ENCODE measurements around the gene BMERB1. TPM values are rescaled to one million over a fixed set of nuclear protein-coding genes. Genes with fewer than 3 reads are reported as not detected.
A peak's percentile ranks its signal among the peaks of the same experiment; 100 is the strongest.

The BMERB1 gene
- total RNA-seq, 1 experiment from 2014 or later = 80.0 TPM

DNA sequence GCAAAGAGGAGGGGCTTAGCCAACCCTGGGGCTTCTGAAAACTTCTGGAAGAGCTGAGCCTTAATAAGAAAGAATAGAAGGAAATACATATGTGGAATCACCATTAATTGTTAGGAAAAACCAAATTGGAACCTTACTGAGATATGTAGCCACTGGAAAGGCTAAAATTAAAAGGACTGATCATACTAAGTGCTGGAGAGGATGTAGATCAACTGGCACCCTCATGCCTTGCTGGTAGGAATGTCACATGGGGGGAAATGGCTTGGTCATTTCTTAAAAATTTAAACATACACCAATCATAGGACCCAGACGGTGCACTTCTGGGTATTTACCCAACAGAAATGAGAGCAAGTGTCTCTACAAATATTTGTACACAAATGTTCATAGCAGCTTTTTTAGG is 11.1 kb downstream of the BMERB1 start:
- no peak for TF ChIP-seq REST (IDR thresholded peaks at IDR 0.05; ENCODE audit: insufficient read depth in 1 of 2, low read depth in 2 of 2, low read length in 1 of 2)
- no peak for TF ChIP-seq SIN3A (IDR thresholded peaks at IDR 0.05; ENCODE audit: borderline replicate concordance, insufficient read depth, low read depth, low read length)
- no peak for TF ChIP-seq CTCF (IDR thresholded peaks at IDR 0.05)
- no peak for TF ChIP-seq TCF7L2 (IDR thresholded peaks at IDR 0.05; ENCODE audit: low read depth, low read length)
- TF ChIP-seq POLR2AphosphoS5 (IDR thresholded peaks at IDR 0.05; ENCODE audit: low read depth, low read length) = no peak
- no peak overlapping the region for H3K4me3 ChIP-seq (ENCODE audit: low read depth in 2 of 2, low read length in 2 of 2)
- no peak overlapping the region for H3K27ac ChIP-seq (ENCODE audit: low read length)
- in situ Hi-C loops (cut with HindIII; ENCODE audit: low pct_unique_long_range_greater_than_20kb, low sequenced_read_pairs) (no loop called here), intact Hi-C loops (cut with micrococcal nuclease; ENCODE audit: unreplicated experiment) (no loop called here)
- DNase-seq (ENCODE audit: low read depth, low spot score) (no peak), ATAC-seq (no peak)
- peaks cover 15% of the 10 kb centered on the region for H3K4me1 ChIP-seq (ENCODE audit: control insufficient read depth, insufficient read depth, low read length)
- ChIA-PET POLR2A (no interaction called here), CTCF (no interaction called here)
- peaks cover 6% of the 10 kb centered on the region; the same call in 1 of the 2 replicates for H3K9me3 ChIP-seq (ENCODE audit: control insufficient read depth, insufficient read depth, low read depth, low read length)
- TSS peak; percentile 17 for BruUV-seq (replicated peaks)
- no peaks in the 10 kb centered on the region for H3K36me3 ChIP-seq (ENCODE audit: control insufficient read depth, insufficient read depth, low read length)
- no peaks in the 10 kb centered on the region for H3K27me3 ChIP-seq (ENCODE audit: control insufficient read depth, insufficient read depth, low read length)

DNA sequence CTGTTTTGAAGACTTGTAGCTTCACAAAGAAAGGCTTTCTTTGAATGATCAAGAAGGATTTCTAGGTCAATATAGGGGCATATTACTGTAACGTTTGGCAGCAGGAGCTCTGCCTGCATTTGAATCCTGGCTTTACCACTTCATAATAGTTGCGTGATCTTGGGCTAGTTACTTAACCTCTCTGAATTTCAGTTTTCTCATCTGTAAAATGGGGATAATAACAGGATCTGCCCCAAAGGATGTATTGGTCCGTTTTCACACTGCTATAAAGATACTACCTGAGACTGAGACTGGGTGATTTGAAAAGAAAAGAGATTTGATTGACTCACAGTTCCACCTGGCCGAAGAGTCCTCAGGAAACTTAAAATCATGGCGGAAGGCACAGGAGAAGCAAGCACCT is 12.5 kb downstream of the BMERB1 start:
- TF ChIP-seq CTCF (IDR thresholded peaks at IDR 0.05) (no peak), SIN3A (IDR thresholded peaks at IDR 0.05; ENCODE audit: borderline replicate concordance, insufficient read depth, low read depth, low read length) (no peak), POLR2AphosphoS5 (IDR thresholded peaks at IDR 0.05; ENCODE audit: low read depth, low read length) (no peak), REST (IDR thresholded peaks at IDR 0.05; ENCODE audit: insufficient read depth in 1 of 2, low read depth in 2 of 2, low read length in 1 of 2) (no peak), TCF7L2 (IDR thresholded peaks at IDR 0.05; ENCODE audit: low read depth, low read length) (no peak)
- no TSS peak for BruUV-seq (replicated peaks)
- H3K27me3 ChIP-seq (ENCODE audit: control insufficient read depth, insufficient read depth, low read length) = no peaks in the 10 kb centered on the region
- H3K9me3 ChIP-seq (ENCODE audit: control insufficient read depth, insufficient read depth, low read depth, low read length) = peaks cover 6% of the 10 kb centered on the region; the same call in 1 of the 2 replicates
- H3K27ac ChIP-seq (ENCODE audit: low read length) = no peak overlapping the region
- ChIA-PET CTCF (no interaction called here), POLR2A (no interaction called here)
- intact Hi-C loops (cut with micrococcal nuclease; ENCODE audit: unreplicated experiment) = no loop called here
- no peak overlapping the region for H3K4me3 ChIP-seq (ENCODE audit: low read depth in 2 of 2, low read length in 2 of 2)
- no peak for DNase-seq (ENCODE audit: low read depth, low spot score)
- in situ Hi-C loops (cut with HindIII; ENCODE audit: low pct_unique_long_range_greater_than_20kb, low sequenced_read_pairs) = no loop called here
- no peaks in the 10 kb centered on the region for H3K36me3 ChIP-seq (ENCODE audit: control insufficient read depth, insufficient read depth, low read length)
- H3K4me1 ChIP-seq (ENCODE audit: control insufficient read depth, insufficient read depth, low read length) = peaks cover 5% of the 10 kb centered on the region; the same call in 1 of the 2 replicates
- no peak for ATAC-seq
